GM21619 (cell line): Measurements from ENCODE around the gene CMTM5.
"Not testable (repeated sequence)": the region's sequence is repeated elsewhere in the genome, so short reads cannot be mapped to it uniquely, and the experiment has no call there.

Experiments
- ATAC-seq: cut with Tn5 transposase; IDR thresholded peaks from one replicate; pipeline ENCODE4 v1.9.1; 2021; ENCODE audit not compliant: unreplicated experiment

CMTM5 gene

GRCh38 chr14:23377573-23378563 is 1.0 kb downstream of the CMTM5 start:
- ATAC-seq, result no peak

- no peak for ATAC-seq
These were observed 1.9 kb downstream of the CMTM5 start for GRCh38 chr14:23378612-23379220.

- ATAC-seq, result no peak
These were observed 2.7 kb downstream of the CMTM5 start for GRCh38 chr14:23379366-23380196.

- ATAC-seq, result no peak
These were observed 3.5 kb downstream of the CMTM5 start for GRCh38 chr14:23380197-23380914.

GRCh38 chr14:23380976-23381375 is 4.1 kb downstream of the CMTM5 start:
- ATAC-seq, result no peak

- no peak for ATAC-seq
These were observed 5.0 kb downstream of the CMTM5 start for GRCh38 chr14:23381871-23382270.

GRCh38 chr14:23382276-23382675 is 5.4 kb downstream of the CMTM5 start:
- no peak for ATAC-seq

GRCh38 chr14:23382731-23383440 is 6.0 kb downstream of the CMTM5 start:
- no peak for ATAC-seq

GRCh38 chr14:23384364-23385080 is 7.7 kb downstream of the CMTM5 start:
- ATAC-seq, result no peak

- ATAC-seq, result no peak
These were observed 8.4 kb downstream of the CMTM5 start for GRCh38 chr14:23385244-23385641.

- no peak for ATAC-seq
These were observed 8.9 kb downstream of the CMTM5 start for GRCh38 chr14:23385642-23386265.

GRCh38 chr14:23386266-23386657 is 9.4 kb downstream of the CMTM5 start:
- not testable (repeated sequence) for ATAC-seq

- ATAC-seq, result no peak
These were observed 10.2 kb downstream of the CMTM5 start for GRCh38 chr14:23386999-23387398.

- ATAC-seq, result no peak
These were observed 11.4 kb downstream of the CMTM5 start for GRCh38 chr14:23387916-23388882.

GRCh38 chr14:23388996-23389395 is 12.2 kb downstream of the CMTM5 start:
- ATAC-seq, result no peak

- ATAC-seq, result no peak
These were observed 12.6 kb downstream of the CMTM5 start for GRCh38 chr14:23389396-23389795.

GRCh38 chr14:23389871-23390270 is 13.0 kb downstream of the CMTM5 start:
- ATAC-seq, result not testable (repeated sequence)

- no peak for ATAC-seq
These were observed 15.8 kb downstream of the CMTM5 start for GRCh38 chr14:23392613-23393012.
